Esophagus squamous epithelium (tissue), 4 donors: ENCODE results near the gene AMBP.

Experiments used
- CTCF ChIP-seq, 6 experiments: fragments of 450-650 bp in 4 of 6; fragments of 200-600 bp in 2 of 6; sonication (generic) in 2 of 6; IDR thresholded peaks; one replicate each; pipeline ENCODE4 v1.5.1; 2016 to 2019; ENCODE audit warnings: antibody characterized with exemption in 6 of 6, mild to moderate bottlenecking in 4 of 6, moderate library complexity in 4 of 6
- POLR2A ChIP-seq, 4 donors: fragments of 450-650 bp; IDR thresholded peaks; one replicate each; pipeline ENCODE4 v1.6.1; 2017; ENCODE audit warnings: antibody characterized with exemption in 4 of 4, mild to moderate bottlenecking in 4 of 4, moderate library complexity in 3 of 4

GRCh38 chr9:114086607-114087006 lies 8.5 kb upstream of the AMBP start:
- TF ChIP-seq CTCF (IDR thresholded peaks at IDR 0.05) (no peak), POLR2A (IDR thresholded peaks at IDR 0.05) (no peak)
